Fibroblast of lung (primary cell): Measurements from ENCODE around the gene FRMD4A.

ENCODE experiments used
- EZH2 ChIP-seq: IDR thresholded peaks from 2 replicates; pipeline ENCODE4 v1.5.1; 2012; ENCODE audit warnings: low read length, control low read depth, mild to moderate bottlenecking; ENCODE audit errors: missing control alignments
- TF ChIP-seq, protein P1 (sequence below), 2 donors: IDR thresholded peaks in 1 of 2; conservative IDR thresholded peaks in 1 of 2; 1 replicate in 1 of 2; 2 replicates in 1 of 2; pipeline ENCODE4 v1.5.1; 2011 to 2012; ENCODE audit warnings: low read length in 2 of 2, control low read depth in 1 of 2, inconsistent platforms in 1 of 2, low read depth in 1 of 2, mild to moderate bottlenecking in 1 of 2

- TF ChIP-seq, protein P1, sequence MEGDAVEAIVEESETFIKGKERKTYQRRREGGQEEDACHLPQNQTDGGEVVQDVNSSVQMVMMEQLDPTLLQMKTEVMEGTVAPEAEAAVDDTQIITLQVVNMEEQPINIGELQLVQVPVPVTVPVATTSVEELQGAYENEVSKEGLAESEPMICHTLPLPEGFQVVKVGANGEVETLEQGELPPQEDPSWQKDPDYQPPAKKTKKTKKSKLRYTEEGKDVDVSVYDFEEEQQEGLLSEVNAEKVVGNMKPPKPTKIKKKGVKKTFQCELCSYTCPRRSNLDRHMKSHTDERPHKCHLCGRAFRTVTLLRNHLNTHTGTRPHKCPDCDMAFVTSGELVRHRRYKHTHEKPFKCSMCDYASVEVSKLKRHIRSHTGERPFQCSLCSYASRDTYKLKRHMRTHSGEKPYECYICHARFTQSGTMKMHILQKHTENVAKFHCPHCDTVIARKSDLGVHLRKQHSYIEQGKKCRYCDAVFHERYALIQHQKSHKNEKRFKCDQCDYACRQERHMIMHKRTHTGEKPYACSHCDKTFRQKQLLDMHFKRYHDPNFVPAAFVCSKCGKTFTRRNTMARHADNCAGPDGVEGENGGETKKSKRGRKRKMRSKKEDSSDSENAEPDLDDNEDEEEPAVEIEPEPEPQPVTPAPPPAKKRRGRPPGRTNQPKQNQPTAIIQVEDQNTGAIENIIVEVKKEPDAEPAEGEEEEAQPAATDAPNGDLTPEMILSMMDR (conservative IDR thresholded peaks at IDR 0.05 in 1 of 2, IDR thresholded peaks at IDR 0.05 in 1 of 2; ENCODE audit: low read depth in 1 of 2, low read length in 2 of 2), result no peak
- TF ChIP-seq EZH2, result no peak
These were observed 4.1 kb downstream of the FRMD4A start for GRCh38 chr10:14326581-14326980.
